Muscle layer of colon (tissue), 2 donors: ENCODE results near the gene HOXA1.
A peak's percentile ranks its signal among the peaks of the same experiment; 100 is the strongest.

ENCODE experiments used
- H3K27ac ChIP-seq: one replicate; pipeline ENCODE4 v1.7.0; 2013; ENCODE audit warnings: low read depth, mild to moderate bottlenecking, low read length, moderate library complexity
- H3K27me3 ChIP-seq, 2 donors: one replicate each; pipeline ENCODE4 v1.7.0; 2013; ENCODE audit warnings: low read length in 2 of 2, mild to moderate bottlenecking in 2 of 2; ENCODE audit not compliant: insufficient read depth in 2 of 2, control insufficient read depth in 1 of 2
- H3K36me3 ChIP-seq: one replicate; pipeline ENCODE4 v1.7.0; 2013; ENCODE audit warnings: mild to moderate bottlenecking, low read length; ENCODE audit not compliant: insufficient read depth
- H3K4me1 ChIP-seq: one replicate; pipeline ENCODE4 v1.7.0; 2013; ENCODE audit warnings: mild to moderate bottlenecking, low read length; ENCODE audit not compliant: insufficient read depth
- H3K4me3 ChIP-seq, 2 donors: one replicate each; pipeline ENCODE4 v1.7.0; 2013; ENCODE audit warnings: low read length in 2 of 2, low read depth in 1 of 2, mild to moderate bottlenecking in 1 of 2, moderate library complexity in 1 of 2
- H3K9ac ChIP-seq: one replicate; pipeline ENCODE4 v1.7.0; 2013; ENCODE audit warnings: low read length
- H3K9me3 ChIP-seq: one replicate; pipeline ENCODE4 v1.7.0; 2013; ENCODE audit warnings: mild to moderate bottlenecking, low read length
- donor health status: abdominal sarcoma.
- donor health status: Adenocarcinoma of cecum.

HOXA1 gene

GRCh38 chr7:27095897-27096767, at the start of gene HOXA1:
Gene HOXA1 (minus strand): TSS chr7:27096000. CDS start chr7:27095912, 88 bp downstream.
- H3K9me3 ChIP-seq, result no peaks in the 10 kb centered on the region
- peak within 1 kb of the TSS; percentile 73 to 91 for H3K4me3 ChIP-seq
- H3K27ac ChIP-seq, result peak within 1 kb of the TSS; percentile 88
- peak within 1 kb of the TSS; percentile 81 for H3K9ac ChIP-seq
- no peaks in the 10 kb centered on the region for H3K36me3 ChIP-seq
- H3K4me1 ChIP-seq, result peaks cover 31% of the 10 kb centered on the region
- no peaks in the 10 kb centered on the region for H3K27me3 ChIP-seq

GRCh38 chr7:27145165-27145913, 49.5 kb upstream of the HOXA1 start:
- Histone ChIP-seq H3K4me1 (peaks cover 40% of the 10 kb centered on the region), H3K27me3 (peaks cover 0 to 4% of the 10 kb centered on the region in 2 donors), H3K9me3 (no peaks in the 10 kb centered on the region), H3K36me3 (peaks cover 28% of the 10 kb centered on the region), H3K27ac (peak overlapping the region; percentile 55), H3K9ac (no peak overlapping the region), H3K4me3 (no peak overlapping the region)

DNA sequence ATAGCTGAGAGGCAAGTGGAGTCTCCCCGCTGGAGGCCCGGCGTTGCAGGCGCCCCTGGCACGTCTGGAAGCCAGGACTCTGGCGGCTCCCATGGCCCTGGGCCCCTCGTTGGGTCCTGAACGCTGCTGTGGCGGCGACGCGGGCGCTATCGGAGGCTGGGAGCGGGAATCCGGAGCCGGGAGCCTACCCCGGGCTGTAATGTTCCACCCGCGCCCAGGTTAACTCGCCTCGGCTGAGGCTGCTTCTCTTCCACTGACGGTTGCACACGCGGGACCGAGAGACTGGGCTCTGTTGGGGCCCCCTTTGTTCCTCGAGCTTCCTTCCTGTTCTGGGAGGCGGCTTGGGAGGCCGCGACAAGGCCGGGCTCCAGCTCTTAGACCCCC, 49.0 kb upstream of the HOXA1 start:
- Histone ChIP-seq H3K9ac (no peak overlapping the region), H3K4me3 (peak overlapping the region in 1 of 2 donors; percentile 71), H3K9me3 (no peaks in the 10 kb centered on the region), H3K36me3 (peaks cover 28% of the 10 kb centered on the region), H3K27ac (peak overlapping the region; percentile 55), H3K4me1 (peaks cover 35% of the 10 kb centered on the region), H3K27me3 (no peaks in the 10 kb centered on the region)

DNA sequence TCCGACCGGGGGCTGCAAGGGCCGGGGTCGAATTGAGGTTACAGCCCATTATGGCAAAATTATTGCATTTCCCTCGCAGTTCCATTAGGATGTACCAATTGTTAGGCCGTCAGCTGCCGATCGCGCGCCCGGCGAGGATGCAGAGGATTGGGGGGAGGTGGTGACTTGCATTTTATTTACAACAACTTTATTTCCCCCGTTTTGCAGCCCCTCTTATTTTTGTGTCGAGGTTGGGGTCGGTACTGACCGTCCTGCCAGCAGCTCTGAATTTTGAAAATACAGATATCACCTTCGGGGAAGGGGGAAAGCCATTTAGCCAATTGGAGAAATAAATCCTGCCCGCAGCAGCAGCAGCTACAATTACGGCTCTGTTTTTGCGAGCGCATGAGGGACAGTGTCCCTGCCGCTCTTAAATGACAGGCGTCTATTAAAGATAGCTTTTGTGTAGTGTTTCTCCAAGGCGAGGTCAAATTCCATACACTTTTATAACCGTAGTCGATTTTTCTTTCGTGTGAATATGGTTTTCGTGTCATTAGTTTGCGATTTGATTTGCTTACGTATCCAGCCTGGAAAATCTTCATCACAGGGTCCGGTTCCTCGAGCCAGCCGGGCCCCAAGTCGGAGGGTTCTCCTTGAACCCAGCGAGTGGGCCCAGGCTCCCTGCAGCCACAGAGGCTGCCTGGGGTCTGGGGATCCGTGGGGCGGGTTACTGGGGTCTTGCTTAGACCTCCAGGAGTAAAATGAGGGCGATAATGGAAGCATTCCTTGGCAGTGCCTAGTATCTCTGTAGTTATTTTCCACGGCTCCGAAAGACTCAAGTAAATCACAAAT, 48.4 kb upstream of the HOXA1 start:
- no peaks in the 10 kb centered on the region for H3K27me3 ChIP-seq
- H3K27ac ChIP-seq, result peak overlapping the region; percentile 75
- H3K4me3 ChIP-seq, result peak overlapping the region in 1 of 2 donors; percentile 71
- H3K9ac ChIP-seq, result no peak overlapping the region
- peaks cover 33% of the 10 kb centered on the region for H3K4me1 ChIP-seq
- H3K9me3 ChIP-seq, result no peaks in the 10 kb centered on the region
- peaks cover 28% of the 10 kb centered on the region for H3K36me3 ChIP-seq

DNA sequence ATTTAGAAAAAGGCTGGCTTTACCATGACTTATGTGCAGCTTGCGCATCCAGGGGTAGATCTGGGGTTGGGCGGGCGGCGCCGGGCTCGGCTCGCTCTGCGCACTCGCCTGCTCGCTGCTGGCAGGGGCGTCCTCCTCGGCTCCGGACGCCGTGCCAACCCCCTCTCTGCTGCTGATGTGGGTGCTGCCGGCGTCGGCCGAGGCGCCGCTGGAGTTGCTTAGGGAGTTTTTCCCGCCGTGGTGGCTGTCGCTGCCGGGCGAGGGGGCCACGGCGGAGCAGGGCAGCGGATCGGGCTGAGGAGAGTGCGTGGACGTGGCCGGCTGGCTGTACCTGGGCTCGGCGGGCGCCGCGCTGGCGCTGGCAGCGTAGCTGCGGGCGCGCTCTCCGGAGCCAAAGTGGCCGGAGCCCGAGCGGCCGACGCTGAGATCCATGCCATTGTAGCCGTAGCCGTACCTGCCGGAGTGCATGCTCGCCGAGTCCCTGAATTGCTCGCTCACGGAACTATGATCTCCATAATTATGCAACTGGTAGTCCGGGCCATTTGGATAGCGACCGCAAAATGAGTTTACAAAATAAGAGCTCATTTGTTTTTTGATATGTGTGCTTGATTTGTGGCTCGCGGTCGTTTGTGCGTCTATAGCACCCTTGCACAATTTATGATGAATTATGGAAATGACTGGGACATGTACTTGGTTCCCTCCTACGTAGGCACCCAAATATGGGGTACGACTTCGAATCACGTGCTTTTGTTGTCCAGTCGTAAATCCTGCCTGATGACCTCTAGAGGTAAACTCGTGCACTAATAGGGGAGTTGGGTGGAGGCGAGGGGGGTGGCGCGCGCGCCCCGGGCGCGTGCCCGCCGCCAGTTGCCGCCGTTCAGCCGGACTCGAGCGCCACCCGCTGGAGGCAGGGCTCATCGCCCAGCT, 47.5 kb upstream of the HOXA1 start, which contains the start of gene HOXA5:
Gene HOXA5 (minus strand): TSS at position 659 of the 927 bp plus-strand sequence. CDS start 74 bp downstream, at position 585.
- Histone ChIP-seq H3K4me1 (peaks cover 34% of the 10 kb centered on the region), H3K9me3 (no peaks in the 10 kb centered on the region), H3K9ac (peak within 1 kb of the TSS; percentile 47), H3K27me3 (no peaks in the 10 kb centered on the region), H3K36me3 (peaks cover 28% of the 10 kb centered on the region), H3K4me3 (peak within 1 kb of the TSS; percentile 44 to 71), H3K27ac (peak within 1 kb of the TSS; percentile 75)

- H3K36me3 ChIP-seq, result peaks cover 28% of the 10 kb centered on the region
- H3K27ac ChIP-seq, result peak overlapping the region; percentile 75
- H3K4me3 ChIP-seq, result peak overlapping the region; percentile 44 to 71
- peaks cover 41% of the 10 kb centered on the region for H3K4me1 ChIP-seq
- H3K27me3 ChIP-seq, result no peaks in the 10 kb centered on the region
- H3K9ac ChIP-seq, result peak overlapping the region; percentile 47
- H3K9me3 ChIP-seq, result no peaks in the 10 kb centered on the region
Measured at GRCh38 chr7:27142580-27143022, 46.8 kb upstream of the HOXA1 start.

- H3K36me3 ChIP-seq, result peaks cover 28% of the 10 kb centered on the region
- H3K27ac ChIP-seq, result peak overlapping the region; percentile 40
- no peaks in the 10 kb centered on the region for H3K9me3 ChIP-seq
- H3K9ac ChIP-seq, result peak overlapping the region; percentile 47
- H3K4me3 ChIP-seq, result peak overlapping the region; percentile 44 to 71
- H3K4me1 ChIP-seq, result peaks cover 42% of the 10 kb centered on the region
- H3K27me3 ChIP-seq, result no peaks in the 10 kb centered on the region
Measured at GRCh38 chr7:27141923-27142579, 46.3 kb upstream of the HOXA1 start.

DNA sequence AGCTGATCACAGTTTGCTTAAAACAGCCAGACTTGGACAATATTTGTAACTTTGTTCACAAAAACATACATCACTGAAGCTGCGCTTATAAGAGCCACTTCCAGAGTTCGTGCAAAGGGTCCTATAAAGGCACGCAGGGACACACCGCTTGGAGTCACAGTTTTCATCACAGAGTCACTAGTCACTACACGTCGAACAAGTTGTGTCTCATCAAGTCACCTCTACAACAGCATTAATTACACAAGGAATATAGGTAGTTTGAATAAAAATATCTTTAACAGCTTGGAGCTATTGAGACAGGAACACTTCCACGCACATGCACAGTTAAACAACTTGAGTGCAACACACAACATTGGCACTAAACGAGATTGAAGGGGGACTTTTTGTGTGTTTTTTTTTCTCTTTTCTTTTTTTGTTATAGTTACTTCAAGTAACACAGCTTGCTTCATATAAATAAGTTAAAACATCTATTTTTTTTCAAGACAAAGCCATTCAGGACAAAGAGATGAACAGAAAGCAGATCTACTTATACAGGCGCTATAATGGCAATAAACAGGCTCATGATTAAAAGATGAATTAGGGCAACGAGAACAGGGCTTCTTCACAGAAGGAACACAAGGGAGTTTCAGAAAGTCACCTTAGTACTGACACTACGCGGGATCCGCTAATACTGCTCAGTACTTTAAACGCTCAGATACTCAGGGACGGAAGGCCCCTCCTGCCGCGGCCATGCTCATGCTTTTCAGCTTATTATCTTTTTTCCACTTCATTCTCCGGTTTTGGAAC, 45.5 kb upstream of the HOXA1 start:
- H3K9ac ChIP-seq, result peak overlapping the region; percentile 47
- H3K4me1 ChIP-seq, result peaks cover 43% of the 10 kb centered on the region
- peak overlapping the region in 1 of 2 donors; percentile 71 for H3K4me3 ChIP-seq
- H3K9me3 ChIP-seq, result no peaks in the 10 kb centered on the region
- H3K27me3 ChIP-seq, result no peaks in the 10 kb centered on the region
- H3K36me3 ChIP-seq, result peaks cover 28% of the 10 kb centered on the region
- peak overlapping the region; percentile 40 for H3K27ac ChIP-seq

GRCh38 chr7:27140126-27140857, 44.5 kb upstream of the HOXA1 start:
- H3K9ac ChIP-seq, result no peak overlapping the region
- no peaks in the 10 kb centered on the region for H3K27me3 ChIP-seq
- peak overlapping the region; percentile 54 for H3K27ac ChIP-seq

More at GRCh38 chr7:27140126-27140857, 44.5 kb upstream of the HOXA1 start:
- peaks cover 24% of the 10 kb centered on the region for H3K36me3 ChIP-seq
- peak overlapping the region in 1 of 2 donors; percentile 39 for H3K4me3 ChIP-seq
- no peaks in the 10 kb centered on the region for H3K9me3 ChIP-seq
- H3K4me1 ChIP-seq, result peaks cover 52% of the 10 kb centered on the region
